Measurements from ENCODE around the gene ICOS. TPM values are rescaled to one million over a fixed set of nuclear protein-coding genes. Genes with fewer than 3 reads are reported as not detected.

The ICOS gene
- total and polyA plus RNA-seq, 10 of the 15 experiments (the other 5 are each of a cell fraction or from before 2014, with no cell fraction given): 0.47 to 36.0 (median 0.87) TPM

DNA sequence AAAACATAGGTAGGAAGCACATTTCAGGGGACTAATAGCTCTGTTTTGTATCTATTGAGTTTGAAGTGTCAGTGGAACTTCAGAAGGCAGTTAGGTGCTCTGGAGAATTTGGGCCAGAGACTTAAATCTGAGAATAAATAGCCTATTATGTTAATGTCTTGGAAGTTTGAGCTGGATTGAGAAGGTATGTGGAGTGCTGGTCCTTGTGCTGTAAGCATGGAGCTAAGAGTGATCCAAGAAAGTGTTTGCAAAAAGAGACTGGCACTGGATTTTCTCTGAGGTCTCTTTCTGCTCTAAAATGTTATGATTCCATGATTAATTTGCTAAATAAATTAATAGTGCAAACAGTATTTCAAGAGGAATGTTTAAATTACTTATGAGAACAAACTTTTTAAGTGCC is 63.3 kb downstream of the ICOS start:
- intact Hi-C loops (cut with micrococcal nuclease; ENCODE audit: unreplicated experiment) (loop anchor here (5.0 kb wide), 1 partner anchor 128 kb away; no protein-coding TSS in a partner anchor), in situ Hi-C loops (cut with MboI) (no loop called here)
- no peak for ATAC-seq
- Histone ChIP-seq H3K36me3 (ENCODE audit: control insufficient read depth in 2 of 2, insufficient read depth in 2 of 2, low read length in 1 of 2) (no peaks in the 10 kb centered on the region), H3K79me2 (ENCODE audit: control insufficient read depth, insufficient read depth, low read length) (no peaks in the 10 kb centered on the region), H4K20me1 (ENCODE audit: control insufficient read depth, insufficient read depth) (no peaks in the 10 kb centered on the region), H3K4me3 (no peak overlapping the region), H3K4me2 (ENCODE audit: control insufficient read depth, insufficient read depth) (no peak overlapping the region), H3K4me1 (ENCODE audit: control insufficient read depth, insufficient read depth, low read length) (no peaks in the 10 kb centered on the region), H2AFZ (ENCODE audit: control insufficient read depth, low read depth, low read length) (no peak overlapping the region), H3K9me3 (replicated peaks; ENCODE audit: control insufficient read depth, insufficient read depth, low read length) (no peaks in the 10 kb centered on the region; the same call in 2 of the 3 replicates), H3K9ac (ENCODE audit: control insufficient read depth, insufficient read depth, low read length) (no peak overlapping the region), H3K27me3 (replicated peaks in 1 of 2; ENCODE audit: control insufficient read depth in 2 of 2, insufficient read depth in 2 of 2, low read length in 1 of 2) (0 out of 4 replicates have a peak, but pooled peaks cover 0 to 3% of the 10 kb centered on the region in 2 experiments), H3K27ac (ENCODE audit: control insufficient read depth, insufficient read depth) (no peak overlapping the region)
- POLR2A ChIA-PET: no interaction called here
- CTCF ChIA-PET: no interaction called here
- BruUV-seq (replicated peaks): no TSS peak
- DNase-seq (ENCODE audit: low read depth, low spot score): no peak
- RAD21 ChIA-PET (ENCODE audit: unreplicated experiment): no interaction called here
- FAIRE-seq: no peak
- SMC1A ChIA-PET (ENCODE audit: uncharacterized antibody, unreplicated experiment): interaction anchor here (0.7 to 1.2 kb wide), 3 partner anchors 11 to 53 kb away, joined by 3 read pairs; no protein-coding TSS in a partner anchor
- TF ChIP-seq ZNF24 (IDR thresholded peaks at IDR 0.05): no peak
- TF ChIP-seq HDAC6 (IDR thresholded peaks at IDR 0.05; ENCODE audit: unreplicated experiment): no peak
- TF ChIP-seq DPF2 (IDR thresholded peaks at IDR 0.05): no peak
- TF ChIP-seq SIX5 (IDR thresholded peaks at IDR 0.05; ENCODE audit: low read depth, low read length, severe bottlenecking): no peak
- no peak for TF ChIP-seq SREBF1 (IDR thresholded peaks at IDR 0.05; ENCODE audit: low read length)
- TF ChIP-seq CBFB (IDR thresholded peaks at IDR 0.05; ENCODE audit: low read depth): no peak
- TF ChIP-seq, protein P1, sequence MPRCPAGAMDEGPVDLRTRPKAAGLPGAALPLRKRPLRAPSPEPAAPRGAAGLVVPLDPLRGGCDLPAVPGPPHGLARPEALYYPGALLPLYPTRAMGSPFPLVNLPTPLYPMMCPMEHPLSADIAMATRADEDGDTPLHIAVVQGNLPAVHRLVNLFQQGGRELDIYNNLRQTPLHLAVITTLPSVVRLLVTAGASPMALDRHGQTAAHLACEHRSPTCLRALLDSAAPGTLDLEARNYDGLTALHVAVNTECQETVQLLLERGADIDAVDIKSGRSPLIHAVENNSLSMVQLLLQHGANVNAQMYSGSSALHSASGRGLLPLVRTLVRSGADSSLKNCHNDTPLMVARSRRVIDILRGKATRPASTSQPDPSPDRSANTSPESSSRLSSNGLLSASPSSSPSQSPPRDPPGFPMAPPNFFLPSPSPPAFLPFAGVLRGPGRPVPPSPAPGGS (IDR thresholded peaks at IDR 0.05; ENCODE audit: borderline replicate concordance, insufficient read depth, low read depth, low read length, poor library complexity, severe bottlenecking): no peak
- TF ChIP-seq RELA (IDR thresholded peaks at IDR 0.05; ENCODE audit: borderline replicate concordance, partially characterized antibody): no peak
- TF ChIP-seq CREB1 (IDR thresholded peaks at IDR 0.05; ENCODE audit: low read depth): no peak
- TF ChIP-seq, protein P2, sequence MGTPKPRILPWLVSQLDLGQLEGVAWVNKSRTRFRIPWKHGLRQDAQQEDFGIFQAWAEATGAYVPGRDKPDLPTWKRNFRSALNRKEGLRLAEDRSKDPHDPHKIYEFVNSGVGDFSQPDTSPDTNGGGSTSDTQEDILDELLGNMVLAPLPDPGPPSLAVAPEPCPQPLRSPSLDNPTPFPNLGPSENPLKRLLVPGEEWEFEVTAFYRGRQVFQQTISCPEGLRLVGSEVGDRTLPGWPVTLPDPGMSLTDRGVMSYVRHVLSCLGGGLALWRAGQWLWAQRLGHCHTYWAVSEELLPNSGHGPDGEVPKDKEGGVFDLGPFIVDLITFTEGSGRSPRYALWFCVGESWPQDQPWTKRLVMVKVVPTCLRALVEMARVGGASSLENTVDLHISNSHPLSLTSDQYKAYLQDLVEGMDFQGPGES (IDR thresholded peaks at IDR 0.05): no peak
- no peak for TF ChIP-seq ASH2L (IDR thresholded peaks at IDR 0.05; ENCODE audit: borderline replicate concordance, low read depth)
- TF ChIP-seq CBX3 (IDR thresholded peaks at IDR 0.05; ENCODE audit: borderline replicate concordance, low read depth): no peak

Data from GM12878 (cell line).